Measurements from ENCODE around the gene HEATR3. TPM values are rescaled to one million over a fixed set of nuclear protein-coding genes. Genes with fewer than 3 reads are reported as not detected.
A peak's percentile ranks its signal among the peaks of the same experiment; 100 is the strongest.

HEATR3 gene
- total and polyA plus RNA-seq, 2 of the 13 experiments (the other 11 are each of a cell fraction or from before 2014, with no cell fraction given): 22.4 to 52.4 TPM

- TF ChIP-seq TFDP1 (CRISPR knock-in tag; IDR thresholded peaks at IDR 0.05; ENCODE audit: borderline replicate concordance) (no peak), ZNF558 (CRISPR knock-in tag; IDR thresholded peaks at IDR 0.05; ENCODE audit: borderline replicate concordance) (peak; percentile 59; the same call in 1 of the 2 replicates), ZNF335 (CRISPR knock-in tag; IDR thresholded peaks at IDR 0.05) (no peak), TEF (CRISPR knock-in tag; IDR thresholded peaks at IDR 0.05) (0 out of 2 replicates have a peak, but pooled peaks have one; percentile 42), PBX3 (CRISPR knock-in tag; IDR thresholded peaks at IDR 0.05; ENCODE audit: borderline replicate concordance) (0 out of 2 replicates have a peak, but pooled peaks have one; percentile 78), ZNF18 (CRISPR knock-in tag; IDR thresholded peaks at IDR 0.05; ENCODE audit: insufficient replicate concordance) (no peak), AKNA (CRISPR knock-in tag; IDR thresholded peaks at IDR 0.05; ENCODE audit: borderline replicate concordance) (0 out of 2 replicates have a peak, but pooled peaks have one; percentile 25), SIN3A (IDR thresholded peaks at IDR 0.05; ENCODE audit: borderline replicate concordance, low read depth, low read length) (no peak), CEBPG (CRISPR knock-in tag; IDR thresholded peaks at IDR 0.05) (no peak), EP300 (IDR thresholded peaks at IDR 0.05; ENCODE audit: low read depth in 2 of 2, low read length in 2 of 2) (no peak), EP300 (CRISPR knock-in tag; IDR thresholded peaks at IDR 0.05; ENCODE audit: borderline replicate concordance) (no peak; the same call in 1 of the 2 replicates), ZNF446 (CRISPR knock-in tag; IDR thresholded peaks at IDR 0.05) (no peak)
Measured at GRCh38 chr16:50152351-50152806, 86.6 kb downstream of the HEATR3 start (continued).

All from HepG2 (cell line).